Measurements from ENCODE around the gene CEP350.
"Not testable (repeated sequence)": the region's sequence is repeated elsewhere in the genome, so short reads cannot be mapped to it uniquely, and the experiment has no call there.

The CEP350 gene

GRCh38 chr1:179990847-179991246, 36.2 kb downstream of the CEP350 start:
- no peak for DNase-seq

GRCh38 chr1:179995576-179995975, 41.0 kb downstream of the CEP350 start:
- no peak for DNase-seq

GRCh38 chr1:179996099-179996498, 41.5 kb downstream of the CEP350 start:
- DNase-seq, result no peak

- no peak for DNase-seq
Measured at GRCh38 chr1:180000575-180000974, 46.0 kb downstream of the CEP350 start.

- no peak for DNase-seq
Measured at GRCh38 chr1:180002437-180002836, 47.8 kb downstream of the CEP350 start.

GRCh38 chr1:180003026-180003695, 48.6 kb downstream of the CEP350 start:
- DNase-seq, result no peak

GRCh38 chr1:180006762-180007161, 52.2 kb downstream of the CEP350 start:
- DNase-seq, result not testable (repeated sequence)

- DNase-seq, result no peak
Measured at GRCh38 chr1:180020017-180020416, 65.4 kb downstream of the CEP350 start.

GRCh38 chr1:180026556-180026955, 71.9 kb downstream of the CEP350 start:
- DNase-seq, result no peak

GRCh38 chr1:180027949-180028445, 73.4 kb downstream of the CEP350 start:
- DNase-seq, result no peak

GRCh38 chr1:180028864-180029263, 74.3 kb downstream of the CEP350 start:
- DNase-seq, result no peak

- DNase-seq, result no peak
Measured at GRCh38 chr1:180029524-180030135, 75.0 kb downstream of the CEP350 start.

GRCh38 chr1:180031664-180032063, 77.1 kb downstream of the CEP350 start:
- DNase-seq, result no peak

GRCh38 chr1:180033390-180033789, 78.8 kb downstream of the CEP350 start:
- DNase-seq, result no peak

- no peak for DNase-seq
Measured at GRCh38 chr1:180040034-180040433, 85.4 kb downstream of the CEP350 start.

- DNase-seq, result no peak
Measured at GRCh38 chr1:180041582-180041981, 87.0 kb downstream of the CEP350 start.

GRCh38 chr1:180042988-180043622, 88.5 kb downstream of the CEP350 start:
- DNase-seq, result no peak

- DNase-seq, result no peak
Measured at GRCh38 chr1:180043785-180044184, 89.2 kb downstream of the CEP350 start.

GRCh38 chr1:180046674-180047073, 92.1 kb downstream of the CEP350 start:
- no peak for DNase-seq

- no peak for DNase-seq
Measured at GRCh38 chr1:180053594-180054567, 99.3 kb downstream of the CEP350 start.

GRCh38 chr1:180057883-180058396, 103.3 kb downstream of the CEP350 start:
- DNase-seq, result no peak

- no peak for DNase-seq
Measured at GRCh38 chr1:180061019-180061418, 106.4 kb downstream of the CEP350 start.

Measured in NCI-H446 (cell line).